GM06990 (cell line): ENCODE data around the gene KRTAP5-8.
"Not testable (repeated sequence)": the region's sequence is repeated elsewhere in the genome, so short reads cannot be mapped to it uniquely, and the experiment has no call there.

Source experiments
- DNase-seq: peaks from one replicate; pipeline ENCODE4 v3.0.0-alpha.2; 2011; ENCODE audit not compliant: insufficient read length; ENCODE audit errors: extremely low read depth
- H3K27me3 ChIP-seq: replicated peaks from 2 replicates; pipeline ENCODE4 v1.6.0; 2011; ENCODE audit warnings: low read length; ENCODE audit not compliant: control insufficient read depth, insufficient read depth
- H3K36me3 ChIP-seq: 2 replicates; pipeline ENCODE4 v1.5.1; 2011; ENCODE audit warnings: low read length; ENCODE audit not compliant: control insufficient read depth, insufficient read depth
- H3K4me3 ChIP-seq: replicated peaks from 2 replicates; pipeline ENCODE4 v1.5.1; 2011; ENCODE audit warnings: low read depth, mild to moderate bottlenecking, control low read depth, low read length
- CTCF ChIP-seq: IDR thresholded peaks from 2 replicates; pipeline ENCODE4 v1.5.1; 2011; ENCODE audit warnings: low read length, control low read depth, mild to moderate bottlenecking, inconsistent platforms; ENCODE audit not compliant: insufficient read depth, poor library complexity, severe bottlenecking

KRTAP5-8 gene

DNA sequence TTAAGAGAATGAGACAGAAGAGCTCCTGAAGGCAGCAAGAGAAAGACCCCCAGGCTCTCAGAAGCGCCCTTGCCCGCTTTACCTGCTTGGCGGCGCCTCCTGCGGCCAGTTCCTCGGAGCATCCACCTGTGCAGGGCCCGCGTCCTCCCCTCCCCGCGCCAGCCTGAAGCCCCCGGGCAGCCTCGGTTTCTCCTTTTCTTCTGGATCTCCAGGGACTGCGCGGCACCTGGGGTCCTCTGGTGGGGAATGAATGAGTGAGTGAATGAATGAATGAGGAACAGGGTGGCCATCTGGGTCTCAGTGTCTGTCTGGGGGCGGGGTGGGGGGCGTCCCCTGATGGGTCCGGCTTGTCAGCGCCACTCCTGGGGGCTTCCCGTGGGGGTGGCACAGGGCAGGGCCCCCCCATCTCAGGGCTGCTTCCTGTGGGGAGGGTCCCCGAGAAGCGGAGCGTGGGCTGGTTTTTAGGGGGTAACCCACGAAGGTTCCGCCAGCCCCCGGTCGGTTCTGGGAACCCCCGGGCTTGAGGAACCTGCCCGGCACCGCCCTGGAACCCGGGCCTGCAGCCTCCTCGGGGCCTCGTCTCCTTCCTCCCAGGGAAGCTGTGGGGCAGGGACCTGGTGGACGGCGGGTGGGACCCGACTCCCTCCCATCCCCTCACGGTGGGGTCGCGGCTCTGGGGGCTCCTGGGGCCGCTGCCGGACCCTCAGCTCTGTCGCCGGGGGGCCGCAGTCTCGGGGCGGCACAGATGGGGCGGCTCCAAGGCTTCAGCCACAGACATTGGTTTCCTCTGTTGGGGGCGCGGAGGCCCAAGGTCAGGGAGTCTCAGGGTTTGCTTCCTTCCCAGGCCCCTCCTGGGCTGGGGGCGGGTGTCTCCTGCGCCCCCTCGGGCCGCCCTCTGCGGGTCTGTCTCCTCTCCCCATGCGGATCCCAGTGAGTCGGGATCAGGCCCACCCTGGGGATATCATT lies 19.0 kb upstream of the KRTAP5-8 start:
- TF ChIP-seq CTCF, result no peak
- DNase-seq, result no peak
- H3K4me3 ChIP-seq, result no peak overlapping the region
- H3K36me3 ChIP-seq, result no peaks in the 10 kb centered on the region
- H3K27me3 ChIP-seq, result no peaks in the 10 kb centered on the region

- H3K4me3 ChIP-seq, result no peak overlapping the region
- H3K36me3 ChIP-seq, result no peaks in the 10 kb centered on the region
- DNase-seq, result no peak
- H3K27me3 ChIP-seq, result no peaks in the 10 kb centered on the region
- no peak for TF ChIP-seq CTCF
Observed at GRCh38 chr11:71519546-71519945, 18.3 kb upstream of the KRTAP5-8 start.

DNA sequence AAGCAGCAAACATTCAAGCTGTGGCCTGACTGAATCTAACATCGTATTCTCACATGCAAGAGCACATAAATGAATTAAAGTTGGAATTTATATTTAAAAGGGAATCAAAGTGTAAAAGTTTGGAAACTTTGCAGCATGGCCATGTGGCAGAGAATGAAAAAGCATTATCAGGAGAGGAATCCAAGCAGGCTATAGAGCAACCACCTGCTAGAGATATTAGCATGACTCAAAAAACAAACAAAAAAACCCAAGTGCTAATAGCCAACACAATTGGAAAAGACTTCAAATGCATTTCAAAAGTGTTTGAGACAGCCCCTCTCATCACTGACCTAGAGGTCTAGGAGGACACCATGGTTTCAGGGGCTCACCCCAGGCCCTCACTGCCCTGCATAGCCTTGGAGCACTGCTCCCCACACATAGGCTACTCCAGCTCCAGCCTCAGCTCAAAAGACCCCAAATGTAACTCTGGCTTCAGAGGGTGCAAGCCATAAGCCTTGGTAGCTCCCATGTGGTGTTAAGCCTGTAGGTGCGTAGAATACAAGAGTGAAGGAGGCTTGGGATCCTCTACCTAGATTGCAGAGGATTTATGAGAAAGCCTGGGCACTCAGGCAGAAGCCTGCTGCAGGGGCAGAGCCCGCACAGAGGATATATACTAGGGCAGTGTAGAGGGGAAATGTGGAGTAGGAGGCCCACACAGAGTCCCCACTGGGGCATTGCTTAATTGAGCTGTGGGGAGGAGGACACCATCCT lies 12.5 kb upstream of the KRTAP5-8 start:
- no peaks in the 10 kb centered on the region for H3K36me3 ChIP-seq
- no peak for DNase-seq

DNA sequence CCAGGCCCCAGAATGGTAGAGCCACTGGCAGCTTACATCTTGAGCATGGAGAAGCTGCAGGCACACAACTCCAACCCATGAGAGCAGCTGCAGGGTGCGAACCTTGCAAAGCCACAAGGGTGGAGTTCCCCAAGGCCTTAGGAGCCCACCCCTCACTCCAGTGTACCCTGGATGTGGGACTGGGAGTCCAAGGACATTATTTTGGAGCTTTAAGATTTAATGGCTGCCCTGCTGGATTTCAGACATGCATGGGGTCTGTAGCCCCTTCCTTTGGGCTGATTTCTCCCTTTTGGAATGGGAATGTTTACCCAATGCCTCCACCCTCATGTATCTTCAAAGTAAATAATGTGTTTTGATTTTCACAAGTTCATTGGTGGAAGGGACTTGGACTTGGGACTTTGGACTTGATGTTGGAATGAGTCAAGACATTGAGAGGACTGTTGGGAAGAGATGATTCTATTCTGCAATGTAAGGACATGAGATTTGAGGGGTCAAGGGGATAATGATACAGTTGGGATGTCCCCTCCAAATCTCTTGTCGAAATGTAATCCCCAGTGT lies 11.8 kb upstream of the KRTAP5-8 start:
- DNase-seq, result no peak
- no peak for TF ChIP-seq CTCF
- H3K36me3 ChIP-seq, result no peaks in the 10 kb centered on the region
- H3K27me3 ChIP-seq, result no peaks in the 10 kb centered on the region
- no peak overlapping the region for H3K4me3 ChIP-seq

More for the DNA sequence above, 12.5 kb upstream of the KRTAP5-8 start:
- no peaks in the 10 kb centered on the region for H3K27me3 ChIP-seq
- H3K4me3 ChIP-seq, result no peak overlapping the region
- no peak for TF ChIP-seq CTCF

DNA sequence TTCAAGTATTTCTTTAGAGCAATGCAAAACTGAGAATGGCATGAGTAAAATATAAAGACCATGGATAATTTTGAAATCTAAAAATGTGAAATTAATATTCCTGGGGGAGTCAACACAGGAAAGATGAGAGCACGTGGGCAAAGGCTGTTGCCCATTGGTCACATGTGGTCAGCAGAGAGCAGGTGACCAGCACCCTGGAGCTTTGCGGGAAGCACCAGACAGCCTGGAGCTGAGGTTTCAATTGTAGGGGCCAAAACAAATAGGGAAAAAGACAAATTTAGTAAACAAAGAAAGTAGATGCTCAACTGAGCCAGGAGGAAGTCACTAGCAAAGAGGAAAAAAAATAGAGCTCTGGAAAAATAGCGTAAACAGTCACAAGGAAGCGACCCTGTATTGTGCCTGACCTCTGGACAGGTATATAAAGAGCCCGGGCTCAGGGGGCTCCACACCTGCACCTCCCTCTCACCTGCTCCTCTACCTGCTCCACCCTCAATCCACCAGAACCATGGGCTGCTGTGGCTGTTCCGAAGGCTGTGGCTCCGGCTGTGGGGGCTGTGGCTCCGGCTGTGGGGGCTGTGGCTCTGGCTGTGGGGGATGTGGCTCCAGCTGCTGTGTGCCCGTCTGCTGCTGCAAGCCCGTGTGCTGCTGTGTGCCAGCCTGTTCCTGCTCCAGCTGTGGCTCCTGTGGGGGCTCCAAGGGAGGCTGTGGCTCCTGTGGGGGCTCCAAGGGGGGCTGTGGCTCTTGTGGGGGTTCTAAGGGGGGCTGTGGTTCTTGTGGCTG lies 10.8 kb upstream of the KRTAP5-8 start, which contains the start of gene KRTAP5-7:
TSS of gene KRTAP5-7 (plus strand) at position 472 of the 780 bp plus-strand sequence. CDS start at position 506, 34 bp downstream.
- not testable (repeated sequence) for H3K36me3 ChIP-seq, DNase-seq, H3K27me3 ChIP-seq, H3K4me3 ChIP-seq
